ENCODE results near the gene OR8D2.

Gene OR8D2

DNA sequence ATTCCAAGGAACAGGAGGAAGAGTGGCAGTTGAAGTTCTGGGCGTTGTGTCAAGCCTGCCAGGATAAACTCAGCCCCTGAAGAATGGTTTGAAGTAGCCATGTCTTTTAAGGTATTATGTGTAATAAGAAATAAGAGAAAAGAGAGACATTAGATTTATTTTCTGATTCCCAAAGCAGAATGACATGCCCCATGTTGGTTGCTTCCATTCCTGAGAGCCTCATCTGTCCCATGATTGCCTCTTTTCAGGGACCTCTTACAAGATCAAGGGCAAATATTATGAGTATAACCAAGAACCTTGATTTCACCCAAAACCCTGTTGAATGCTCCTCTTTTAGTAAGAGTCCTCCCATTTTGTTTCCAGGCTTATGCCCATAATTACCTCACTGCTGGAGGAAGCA is at the start of gene OR8D2:
TSS of gene OR8D2 (minus strand) at position 101 of the 400 bp plus-strand sequence. CDS start at position 101, 0 bp downstream.
- DNase-seq: no peak

- DNase-seq: no peak
Measured at GRCh38 chr11:124359566-124359965, 39.6 kb upstream of the OR8D2 start.

GRCh38 chr11:124346311-124346955 is 26.4 kb upstream of the OR8D2 start:
- DNase-seq: no peak

DNA sequence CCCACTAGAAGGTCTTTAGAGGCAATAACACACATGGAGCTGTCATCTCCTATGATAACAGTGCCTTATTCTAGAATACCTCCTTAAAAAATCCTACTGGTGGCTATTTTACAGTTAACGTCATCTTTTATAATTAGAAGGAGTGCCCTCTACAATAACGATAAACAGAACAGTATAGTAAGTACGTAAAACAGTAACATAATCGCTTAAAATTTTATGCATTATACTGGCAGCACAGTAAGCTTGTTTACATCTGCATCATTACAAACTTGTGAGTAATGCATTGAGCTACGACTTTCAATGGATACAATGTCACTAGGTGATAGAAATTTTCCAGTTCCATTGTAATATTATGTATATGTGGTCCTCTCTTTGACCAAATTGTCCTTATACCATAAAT is 24.3 kb upstream of the OR8D2 start:
- DNase-seq: no peak

GRCh38 chr11:124340142-124340447 is 20.1 kb upstream of the OR8D2 start:
- DNase-seq: no peak

GRCh38 chr11:124339396-124340141 is 19.6 kb upstream of the OR8D2 start:
- no peak for DNase-seq

GRCh38 chr11:124331873-124332272 is 11.9 kb upstream of the OR8D2 start:
- DNase-seq: no peak

- DNase-seq: no peak
Measured at GRCh38 chr11:124329787-124330478, 9.9 kb upstream of the OR8D2 start.

- no peak for DNase-seq
Measured at GRCh38 chr11:124327775-124328174, 7.8 kb upstream of the OR8D2 start.

- DNase-seq: no peak
Measured at GRCh38 chr11:124322356-124322755, 2.4 kb upstream of the OR8D2 start.

- no peak for DNase-seq
Measured at GRCh38 chr11:124315052-124315451, 4.9 kb downstream of the OR8D2 start.

- no peak for DNase-seq
Measured at GRCh38 chr11:124313849-124314248, 6.1 kb downstream of the OR8D2 start, which contains the start of gene OR8D1. OR8D1 (minus strand) TSS chr11:124313949; CDS start chr11:124310766, 3,183 bp downstream.

DNA sequence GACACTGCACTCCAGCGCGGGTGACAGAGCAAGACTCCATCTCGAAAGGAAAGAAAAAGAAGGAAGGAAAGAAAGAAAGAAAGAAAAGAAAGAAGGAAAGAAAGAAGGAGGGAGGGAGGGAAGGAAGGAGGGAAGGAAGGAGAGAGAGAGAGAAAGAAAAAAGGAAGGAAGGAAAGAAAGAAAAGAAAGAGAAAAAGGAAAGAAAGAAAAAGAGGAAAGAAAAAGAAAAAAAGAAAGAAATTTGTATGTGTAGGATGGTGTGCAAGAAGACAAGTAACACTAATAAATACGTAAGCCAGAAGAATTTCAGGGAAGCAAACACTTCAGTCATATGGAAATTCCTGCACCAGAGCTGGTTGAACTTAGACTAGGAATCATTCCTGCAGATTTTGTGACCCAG is 6.9 kb downstream of the OR8D2 start:
- no peak for DNase-seq

- DNase-seq: no peak
Measured at GRCh38 chr11:124311670-124312069, 8.3 kb downstream of the OR8D2 start.

DNA sequence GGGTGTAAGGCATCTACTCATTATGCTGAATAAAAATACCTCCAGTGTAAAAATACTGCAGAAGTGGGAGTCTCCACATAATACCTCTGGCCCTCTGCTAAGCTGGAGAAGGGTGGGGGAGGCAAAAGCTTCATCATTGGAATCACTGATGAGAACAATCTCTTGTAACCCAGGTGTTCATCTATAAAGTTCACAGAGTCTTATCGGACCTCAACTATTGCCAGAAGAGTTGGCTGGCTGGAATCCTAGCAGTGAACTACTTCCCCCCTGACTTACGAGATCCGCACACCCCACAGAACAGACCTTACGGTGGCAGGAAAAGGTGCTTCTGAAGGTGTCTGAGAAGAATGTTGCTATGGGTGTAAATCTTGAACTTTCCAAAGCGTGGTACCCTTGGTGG is 8.7 kb downstream of the OR8D2 start:
- no peak for DNase-seq

- no peak for DNase-seq
Measured at GRCh38 chr11:124310721-124311120, 9.3 kb downstream of the OR8D2 start.

- DNase-seq: no peak
Measured at GRCh38 chr11:124307093-124307492, 12.9 kb downstream of the OR8D2 start.

DNA sequence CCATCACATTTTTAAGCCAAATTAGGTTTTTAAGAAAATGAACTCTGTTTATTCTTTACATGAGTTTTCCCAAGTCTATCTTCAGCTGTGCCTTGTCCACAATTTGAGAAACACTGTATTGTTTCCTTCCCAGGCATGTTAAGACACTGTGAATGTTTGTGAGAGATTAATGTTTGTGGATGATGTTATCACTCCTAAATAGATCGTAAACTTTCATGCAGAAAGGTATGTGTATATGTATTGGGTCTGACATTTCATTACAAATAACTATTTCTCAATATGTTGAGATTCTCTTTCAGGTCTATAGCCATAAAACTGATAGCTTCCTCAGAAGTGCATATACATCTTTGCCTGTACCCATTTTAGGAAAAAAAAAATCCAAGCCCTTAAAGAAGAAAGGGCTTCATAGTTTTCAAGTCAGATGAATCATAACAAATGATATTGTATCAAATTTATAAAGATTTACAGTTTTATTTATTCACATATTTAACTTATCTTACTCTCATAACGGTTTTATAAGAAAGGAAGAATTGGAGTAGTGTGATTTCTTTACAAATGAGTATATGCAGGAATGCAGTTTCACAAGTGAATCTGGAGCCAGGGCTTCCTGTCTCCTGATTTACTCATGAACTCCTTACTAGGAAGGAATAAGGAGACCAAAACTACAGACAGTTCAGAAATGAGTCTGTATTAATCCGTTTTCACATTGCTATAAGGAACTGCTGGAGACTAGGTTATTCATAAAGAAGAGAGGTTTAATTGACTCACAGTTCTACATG is 17.5 kb downstream of the OR8D2 start:
- DNase-seq: no peak

DNA sequence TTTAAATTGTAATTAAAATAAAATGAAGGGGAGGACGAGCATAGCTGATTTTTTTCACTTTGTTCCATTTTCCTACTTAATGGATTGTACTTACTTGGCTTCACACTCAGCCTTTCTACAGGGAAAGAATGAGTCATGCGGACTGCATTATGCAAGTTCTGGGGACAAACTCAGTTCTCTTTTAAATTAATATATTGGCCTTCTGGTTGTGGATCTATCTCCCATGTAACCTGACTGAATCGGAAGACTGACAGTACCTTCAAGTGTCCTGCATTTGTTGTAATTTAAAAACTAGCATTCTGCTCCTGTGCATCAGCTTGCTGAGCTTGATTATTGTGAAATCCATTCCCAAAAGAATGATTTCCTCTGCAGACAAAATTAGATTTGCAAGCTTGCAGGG is 18.4 kb downstream of the OR8D2 start:
- no peak for DNase-seq

DNA sequence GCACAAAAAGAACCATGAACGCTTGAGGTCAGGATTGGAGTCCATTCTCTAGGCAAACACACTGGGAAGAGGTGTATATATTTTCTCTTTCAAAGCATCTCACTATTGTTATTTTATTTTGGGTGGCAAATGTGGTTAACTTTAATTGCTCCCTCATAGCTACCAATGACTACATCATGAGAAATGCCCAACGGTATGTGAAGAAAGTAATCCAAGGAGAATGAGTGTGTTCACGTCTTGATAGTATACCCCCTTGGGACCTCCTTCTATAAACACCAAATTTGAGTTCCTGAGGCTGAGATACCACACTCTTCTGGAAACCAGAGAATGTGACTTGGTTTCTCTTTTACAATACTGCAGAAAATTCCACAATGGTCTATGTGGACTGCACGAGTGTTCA is 22.1 kb downstream of the OR8D2 start:
- no peak for DNase-seq

GRCh38 chr11:124296016-124296415 is 24.0 kb downstream of the OR8D2 start:
- DNase-seq: no peak

DNA sequence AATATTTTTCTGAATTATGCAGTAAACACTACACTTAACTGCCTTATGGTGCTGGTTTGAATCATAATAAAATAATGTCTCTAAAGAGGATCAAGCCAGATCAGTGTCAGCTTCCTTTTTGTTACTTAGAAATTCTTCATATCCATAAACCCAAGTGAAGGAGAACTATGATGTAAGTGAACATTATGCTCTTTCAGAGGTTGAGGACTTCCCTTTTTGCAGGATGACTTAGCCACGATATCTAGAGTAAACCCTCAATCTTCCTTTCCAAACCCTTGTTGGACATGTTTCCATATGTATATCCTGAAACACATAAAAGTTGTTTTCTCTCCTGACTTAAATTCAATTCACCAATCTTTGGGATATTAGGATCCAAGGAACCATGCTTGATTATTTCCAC is 25.3 kb downstream of the OR8D2 start:
- no peak for DNase-seq

All from C1 segment of cervical spinal cord (tissue), 14 donors.